ENCODE results near the gene DDX56. TPM values are rescaled to one million over a fixed set of nuclear protein-coding genes. Genes with fewer than 3 reads are reported as not detected.

Gene DDX56
- total RNA-seq, 1 experiment from 2014 or later = 83.1 TPM

- TF ChIP-seq E2F4 (CRISPR knock-in tag; IDR thresholded peaks at IDR 0.05; ENCODE audit: borderline replicate concordance, low read depth) (no peak), NFYB (CRISPR knock-in tag; conservative IDR thresholded peaks at IDR 0.05; ENCODE audit: low read depth) (no peak), GTF2I (CRISPR knock-in tag; conservative IDR thresholded peaks at IDR 0.05) (no peak), ETV6 (CRISPR knock-in tag; IDR thresholded peaks at IDR 0.05) (no peak), EMX1 (CRISPR knock-in tag; IDR thresholded peaks at IDR 0.05) (no peak), PRRX2 (CRISPR knock-in tag; IDR thresholded peaks at IDR 0.05) (no peak), OVOL2 (CRISPR knock-in tag; IDR thresholded peaks at IDR 0.05; ENCODE audit: borderline replicate concordance) (no peak), NFATC4 (CRISPR knock-in tag; IDR thresholded peaks at IDR 0.05) (no peak), CREM (CRISPR knock-in tag; IDR thresholded peaks at IDR 0.05) (no peak), TEAD4 (CRISPR knock-in tag; IDR thresholded peaks at IDR 0.05) (no peak)
- TF ChIP-seq, protein P1, sequence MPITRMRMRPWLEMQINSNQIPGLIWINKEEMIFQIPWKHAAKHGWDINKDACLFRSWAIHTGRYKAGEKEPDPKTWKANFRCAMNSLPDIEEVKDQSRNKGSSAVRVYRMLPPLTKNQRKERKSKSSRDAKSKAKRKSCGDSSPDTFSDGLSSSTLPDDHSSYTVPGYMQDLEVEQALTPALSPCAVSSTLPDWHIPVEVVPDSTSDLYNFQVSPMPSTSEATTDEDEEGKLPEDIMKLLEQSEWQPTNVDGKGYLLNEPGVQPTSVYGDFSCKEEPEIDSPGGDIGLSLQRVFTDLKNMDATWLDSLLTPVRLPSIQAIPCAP (CRISPR knock-in tag; IDR thresholded peaks at IDR 0.05) = no peak
Observed at GRCh38 chr7:44575054-44575453, 1.3 kb upstream of the DDX56 start (continued).

GRCh38 chr7:44574287-44574872, 672 bp upstream of the DDX56 start:
- peaks cover 23% of the 10 kb centered on the region for H3K4me1 Mint-ChIP-seq
- ATAC-seq (no peak), DNase-seq (ENCODE audit: low spot score) (no peak)
- H3K27ac Mint-ChIP-seq = peak overlapping the region; percentile 99
- peaks cover 62% of the 10 kb centered on the region for H3K36me3 Mint-ChIP-seq
- no peaks in the 10 kb centered on the region for H3K27me3 Mint-ChIP-seq (ENCODE audit: low read depth)
- peak overlapping the region; percentile 89 for H3K4me3 Mint-ChIP-seq
- CTCF ChIA-PET = interaction anchor here (1.0 to 2.0 kb wide), 5 partner anchors 9 to 282 kb away, joined by 3 to 22 read pairs (median 7); no protein-coding TSS in a partner anchor
- POLR2A ChIA-PET = interaction anchor here (0.9 to 1.5 kb wide), 5 partner anchors 8 to 224 kb away, joined by 3 to 7 read pairs (median 4); partner anchors contain the start of genes OGDH and TMED4
- H3K9me3 Mint-ChIP-seq = no peaks in the 10 kb centered on the region
- no peak for TF ChIP-seq ZNF396 (CRISPR knock-in tag; IDR thresholded peaks at IDR 0.05; ENCODE audit: borderline replicate concordance)
- TF ChIP-seq SOX15 (CRISPR knock-in tag; IDR thresholded peaks at IDR 0.05) = no peak
- TF ChIP-seq, protein P2, sequence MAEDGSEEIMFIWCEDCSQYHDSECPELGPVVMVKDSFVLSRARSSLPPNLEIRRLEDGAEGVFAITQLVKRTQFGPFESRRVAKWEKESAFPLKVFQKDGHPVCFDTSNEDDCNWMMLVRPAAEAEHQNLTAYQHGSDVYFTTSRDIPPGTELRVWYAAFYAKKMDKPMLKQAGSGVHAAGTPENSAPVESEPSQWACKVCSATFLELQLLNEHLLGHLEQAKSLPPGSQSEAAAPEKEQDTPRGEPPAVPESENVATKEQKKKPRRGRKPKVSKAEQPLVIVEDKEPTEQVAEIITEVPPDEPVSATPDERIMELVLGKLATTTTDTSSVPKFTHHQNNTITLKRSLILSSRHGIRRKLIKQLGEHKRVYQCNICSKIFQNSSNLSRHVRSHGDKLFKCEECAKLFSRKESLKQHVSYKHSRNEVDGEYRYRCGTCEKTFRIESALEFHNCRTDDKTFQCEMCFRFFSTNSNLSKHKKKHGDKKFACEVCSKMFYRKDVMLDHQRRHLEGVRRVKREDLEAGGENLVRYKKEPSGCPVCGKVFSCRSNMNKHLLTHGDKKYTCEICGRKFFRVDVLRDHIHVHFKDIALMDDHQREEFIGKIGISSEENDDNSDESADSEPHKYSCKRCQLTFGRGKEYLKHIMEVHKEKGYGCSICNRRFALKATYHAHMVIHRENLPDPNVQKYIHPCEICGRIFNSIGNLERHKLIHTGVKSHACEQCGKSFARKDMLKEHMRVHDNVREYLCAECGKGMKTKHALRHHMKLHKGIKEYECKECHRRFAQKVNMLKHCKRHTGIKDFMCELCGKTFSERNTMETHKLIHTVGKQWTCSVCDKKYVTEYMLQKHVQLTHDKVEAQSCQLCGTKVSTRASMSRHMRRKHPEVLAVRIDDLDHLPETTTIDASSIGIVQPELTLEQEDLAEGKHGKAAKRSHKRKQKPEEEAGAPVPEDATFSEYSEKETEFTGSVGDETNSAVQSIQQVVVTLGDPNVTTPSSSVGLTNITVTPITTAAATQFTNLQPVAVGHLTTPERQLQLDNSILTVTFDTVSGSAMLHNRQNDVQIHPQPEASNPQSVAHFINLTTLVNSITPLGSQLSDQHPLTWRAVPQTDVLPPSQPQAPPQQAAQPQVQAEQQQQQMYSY (CRISPR knock-in tag; IDR thresholded peaks at IDR 0.05) = no peak
- no peak for TF ChIP-seq E2F4 (CRISPR knock-in tag; IDR thresholded peaks at IDR 0.05; ENCODE audit: borderline replicate concordance, low read depth)
- no peak for TF ChIP-seq ZNF138 (CRISPR knock-in tag; conservative IDR thresholded peaks at IDR 0.05)
- no peak for TF ChIP-seq IRF2 (CRISPR knock-in tag; IDR thresholded peaks at IDR 0.05; ENCODE audit: borderline replicate concordance, low read depth)
- TF ChIP-seq ZBTB43 (CRISPR knock-in tag; IDR thresholded peaks at IDR 0.05) = no peak
- TF ChIP-seq, protein P1 (CRISPR knock-in tag; IDR thresholded peaks at IDR 0.05) = no peak
- TF ChIP-seq GABPB1 (CRISPR knock-in tag; IDR thresholded peaks at IDR 0.05) = no peak
- TF ChIP-seq HMGXB4 (CRISPR knock-in tag; IDR thresholded peaks at IDR 0.05) = no peak
- no peak for TF ChIP-seq ZNF263 (CRISPR knock-in tag; IDR thresholded peaks at IDR 0.05; ENCODE audit: low read depth)
- no peak for TF ChIP-seq CDX4 (CRISPR knock-in tag; IDR thresholded peaks at IDR 0.05; ENCODE audit: borderline replicate concordance)
- TF ChIP-seq STAT6 (CRISPR knock-in tag; conservative IDR thresholded peaks at IDR 0.05; ENCODE audit: low read depth) = no peak

Data from WTC11 (cell line).